ENCODE results near the gene WARS2. TPM values are rescaled to one million over a fixed set of nuclear protein-coding genes. Genes with fewer than 3 reads are reported as not detected.

Gene WARS2
- total RNA-seq, 2 experiments from 2014 or later, result 9.7 to 11.1 TPM

GRCh38 chr1:119005724-119006405, 134.6 kb downstream of the WARS2 start:
- Mint-ChIP-seq H3K36me3 (ENCODE audit: low read depth) (peaks cover 13% of the 10 kb centered on the region), H3K27ac (peak overlapping the region; percentile 21), H3K9me3 (no peaks in the 10 kb centered on the region), H3K27me3 (peaks cover 74% of the 10 kb centered on the region), H3K4me1 (peaks cover 14% of the 10 kb centered on the region), H3K4me3 (no peak overlapping the region)
- ChIA-PET POLR2A (no interaction called here), CTCF (no interaction called here)
- DNase-seq, result no peak

- DNase-seq, result no peak
- peaks cover 16% of the 10 kb centered on the region for H3K36me3 Mint-ChIP-seq (ENCODE audit: low read depth)
- H3K27me3 Mint-ChIP-seq, result peaks cover 78% of the 10 kb centered on the region
- POLR2A ChIA-PET, result no interaction called here
- no peaks in the 10 kb centered on the region for H3K9me3 Mint-ChIP-seq
- H3K4me1 Mint-ChIP-seq, result peaks cover 20% of the 10 kb centered on the region
- H3K4me3 Mint-ChIP-seq, result no peak overlapping the region
- H3K27ac Mint-ChIP-seq, result no peak overlapping the region
- CTCF ChIA-PET, result no interaction called here
These were observed 135.7 kb downstream of the WARS2 start for GRCh38 chr1:119004781-119005180.

- H3K4me3 Mint-ChIP-seq, result no peak overlapping the region
- no peak for DNase-seq
- peaks cover 78% of the 10 kb centered on the region for H3K27me3 Mint-ChIP-seq
- H3K27ac Mint-ChIP-seq, result no peak overlapping the region
- H3K36me3 Mint-ChIP-seq (ENCODE audit: low read depth), result peaks cover 16% of the 10 kb centered on the region
- POLR2A ChIA-PET, result no interaction called here
- CTCF ChIA-PET, result no interaction called here
- H3K4me1 Mint-ChIP-seq, result peaks cover 20% of the 10 kb centered on the region
- H3K9me3 Mint-ChIP-seq, result no peaks in the 10 kb centered on the region
These were observed 136.3 kb downstream of the WARS2 start for GRCh38 chr1:119004129-119004527.

DNA sequence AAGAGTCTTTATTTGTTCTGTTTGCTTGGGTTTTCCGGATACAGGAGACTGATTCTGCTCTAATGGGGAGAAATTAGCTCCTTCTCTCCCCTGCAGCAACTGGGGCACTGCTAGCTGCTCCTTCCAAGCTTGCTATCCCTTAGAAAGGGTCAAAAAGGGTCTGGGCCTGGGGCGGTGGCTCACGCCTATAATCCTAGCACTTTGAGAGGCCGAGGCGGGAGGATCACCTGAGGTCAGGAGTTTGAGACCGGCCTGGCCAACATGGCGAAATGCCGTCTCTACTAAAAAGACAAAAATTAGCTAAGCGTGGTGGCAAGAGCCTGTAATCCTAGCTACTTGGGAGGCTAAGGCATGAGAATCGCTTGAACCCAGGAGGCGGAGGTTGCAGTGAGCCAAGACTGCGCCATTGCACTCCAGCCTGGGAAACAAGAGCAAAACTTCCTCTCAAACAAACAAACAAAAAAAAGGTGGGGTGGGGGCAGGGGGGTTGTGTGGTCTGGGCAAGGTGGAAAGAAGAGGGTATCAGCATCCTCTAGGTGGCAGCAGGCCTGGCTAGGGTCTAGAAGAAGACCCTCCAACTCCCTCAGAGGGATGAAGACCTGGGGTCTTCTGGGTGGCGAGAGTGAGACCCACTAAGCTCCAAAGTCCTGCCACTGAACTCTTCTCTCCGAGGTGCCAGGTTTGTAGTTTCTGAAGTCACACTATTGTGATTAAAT, 136.9 kb downstream of the WARS2 start:
- Mint-ChIP-seq H3K4me1 (peaks cover 18% of the 10 kb centered on the region), H3K27ac (no peak overlapping the region), H3K27me3 (peaks cover 78% of the 10 kb centered on the region), H3K36me3 (ENCODE audit: low read depth) (peaks cover 15% of the 10 kb centered on the region), H3K4me3 (no peak overlapping the region), H3K9me3 (no peaks in the 10 kb centered on the region)
- CTCF ChIA-PET, result no interaction called here
- DNase-seq, result no peak
- POLR2A ChIA-PET, result no interaction called here

DNA sequence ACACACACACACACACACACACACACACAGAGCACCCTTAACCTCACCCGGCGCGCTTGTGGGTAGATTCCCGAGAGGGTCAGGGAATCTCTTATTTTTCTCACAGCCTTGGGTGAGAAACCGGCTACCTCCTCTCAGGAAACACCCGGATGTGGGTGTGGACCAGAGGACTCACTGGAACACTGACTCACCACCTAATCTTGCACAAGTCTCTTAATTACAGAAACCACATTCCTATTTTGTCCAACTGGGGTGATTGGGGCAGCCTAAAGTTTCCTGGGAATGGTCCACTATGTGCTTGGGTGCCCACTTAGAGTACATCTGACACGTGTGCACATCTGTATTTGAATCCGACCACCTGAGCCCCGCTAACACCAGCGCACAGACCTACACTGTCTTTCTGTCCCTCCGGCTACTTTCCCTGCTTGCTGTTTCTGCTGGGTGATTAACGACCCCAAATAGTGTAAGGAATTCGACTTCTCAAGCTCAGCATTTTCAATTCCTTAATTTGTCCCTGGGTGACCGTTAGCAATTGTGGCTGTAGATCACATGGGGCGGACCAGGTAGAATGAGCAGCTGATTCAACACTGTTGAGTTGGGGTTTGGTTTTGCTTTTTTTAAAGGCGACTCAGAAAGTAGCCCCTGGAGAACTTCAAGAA, 138.3 kb downstream of the WARS2 start:
- H3K27ac Mint-ChIP-seq, result no peak overlapping the region
- POLR2A ChIA-PET, result no interaction called here
- DNase-seq, result no peak

GRCh38 chr1:119001181-119002027, 139.0 kb downstream of the WARS2 start:
- Mint-ChIP-seq H3K36me3 (ENCODE audit: low read depth) (peaks cover 12% of the 10 kb centered on the region), H3K9me3 (no peaks in the 10 kb centered on the region), H3K27ac (no peak overlapping the region), H3K4me3 (no peak overlapping the region), H3K27me3 (peaks cover 82% of the 10 kb centered on the region), H3K4me1 (peaks cover 15% of the 10 kb centered on the region)
- ChIA-PET CTCF (no interaction called here), POLR2A (no interaction called here)
- peak; percentile 11 for DNase-seq

More for the DNA sequence above, 138.3 kb downstream of the WARS2 start:
- peaks cover 82% of the 10 kb centered on the region for H3K27me3 Mint-ChIP-seq
- peaks cover 13% of the 10 kb centered on the region for H3K36me3 Mint-ChIP-seq (ENCODE audit: low read depth)
- H3K9me3 Mint-ChIP-seq, result no peaks in the 10 kb centered on the region
- CTCF ChIA-PET, result no interaction called here
- peaks cover 15% of the 10 kb centered on the region for H3K4me1 Mint-ChIP-seq
- H3K4me3 Mint-ChIP-seq, result no peak overlapping the region

GRCh38 chr1:119000371-119001180, 139.9 kb downstream of the WARS2 start:
- H3K27ac Mint-ChIP-seq, result no peak overlapping the region
- H3K4me1 Mint-ChIP-seq, result peaks cover 17% of the 10 kb centered on the region
- no peak for DNase-seq
- H3K27me3 Mint-ChIP-seq, result peaks cover 77% of the 10 kb centered on the region
- POLR2A ChIA-PET, result no interaction called here
- no peak overlapping the region for H3K4me3 Mint-ChIP-seq
- H3K9me3 Mint-ChIP-seq, result no peaks in the 10 kb centered on the region
- H3K36me3 Mint-ChIP-seq (ENCODE audit: low read depth), result peaks cover 7% of the 10 kb centered on the region
- CTCF ChIA-PET, result no interaction called here

DNA sequence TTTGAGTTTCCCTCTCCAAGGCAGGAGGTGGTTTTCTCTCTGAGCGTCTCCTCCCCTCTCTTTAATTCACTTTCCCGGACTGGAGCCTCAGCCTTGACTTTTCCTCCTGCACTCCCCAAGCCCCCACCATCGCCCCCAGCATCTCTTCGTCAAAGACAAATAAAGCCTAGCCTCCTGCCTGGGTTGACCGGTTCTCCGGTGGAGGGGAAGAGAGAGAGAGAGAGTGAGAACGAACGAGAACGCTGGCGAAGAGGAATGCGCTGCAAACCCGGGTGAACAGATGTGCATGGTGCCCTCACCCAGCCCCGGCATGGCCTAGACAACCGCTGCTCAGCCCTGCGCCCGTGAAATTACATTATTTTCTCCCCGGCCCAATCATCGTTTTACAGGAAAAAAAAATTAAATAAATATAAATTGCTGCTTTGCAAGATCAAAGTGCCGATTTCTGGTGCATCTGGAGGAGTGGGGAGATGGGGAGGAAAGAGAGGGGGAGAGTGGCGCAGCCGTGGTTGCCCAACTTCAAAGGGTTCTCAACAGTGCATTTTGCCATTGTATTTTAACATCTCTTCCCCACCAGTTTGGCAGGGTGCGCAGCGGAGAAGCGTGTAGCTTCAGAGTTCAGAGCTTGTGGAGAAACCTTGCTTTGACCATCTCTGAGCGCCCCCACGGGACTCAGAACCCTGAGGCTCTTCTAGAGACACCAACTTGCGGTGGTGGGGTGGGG, 140.9 kb downstream of the WARS2 start:
- CTCF ChIA-PET, result interaction anchor here (0.7 kb wide), 1 partner anchor 19 kb away, joined by 3 read pairs; no protein-coding TSS in a partner anchor
- Mint-ChIP-seq H3K4me1 (peaks cover 17% of the 10 kb centered on the region), H3K27me3 (peaks cover 76% of the 10 kb centered on the region), H3K9me3 (no peaks in the 10 kb centered on the region), H3K4me3 (no peak overlapping the region), H3K27ac (no peak overlapping the region), H3K36me3 (ENCODE audit: low read depth) (peaks cover 7% of the 10 kb centered on the region)
- DNase-seq, result no peak
- POLR2A ChIA-PET, result no interaction called here

DNA sequence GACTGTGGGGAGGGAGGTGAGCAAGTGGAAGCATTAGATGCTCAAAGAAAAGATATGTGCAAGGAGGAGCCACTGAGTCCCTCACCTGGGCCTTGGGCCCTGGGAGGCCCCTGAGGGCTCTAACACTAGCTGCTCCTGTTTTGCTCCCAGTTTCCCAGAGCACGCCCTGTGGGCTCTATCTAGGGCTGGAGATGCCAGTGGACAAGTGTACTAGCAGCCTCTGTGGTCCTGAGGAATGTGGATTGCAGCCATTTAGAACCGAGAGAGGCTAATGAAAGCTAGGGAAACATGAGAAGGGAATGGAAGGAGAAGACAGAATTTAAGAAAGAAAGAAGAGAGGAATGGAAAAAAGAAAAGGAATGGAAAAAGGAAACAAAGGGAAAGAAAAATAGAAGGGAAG, 142.3 kb downstream of the WARS2 start:
- POLR2A ChIA-PET, result no interaction called here
- CTCF ChIA-PET, result no interaction called here
- Mint-ChIP-seq H3K27me3 (peaks cover 76% of the 10 kb centered on the region), H3K27ac (no peak overlapping the region), H3K4me1 (peaks cover 17% of the 10 kb centered on the region), H3K36me3 (ENCODE audit: low read depth) (peaks cover 7% of the 10 kb centered on the region), H3K4me3 (no peak overlapping the region), H3K9me3 (no peaks in the 10 kb centered on the region)
- DNase-seq, result no peak

- ChIA-PET POLR2A (interaction anchor here (0.7 kb wide), 1 partner anchor 11 kb away, joined by 3 read pairs; no protein-coding TSS in a partner anchor), CTCF (no interaction called here)
- Mint-ChIP-seq H3K9me3 (no peaks in the 10 kb centered on the region), H3K27me3 (peaks cover 72% of the 10 kb centered on the region), H3K4me3 (no peak overlapping the region), H3K27ac (no peak overlapping the region), H3K36me3 (ENCODE audit: low read depth) (peaks cover 9% of the 10 kb centered on the region), H3K4me1 (peaks cover 16% of the 10 kb centered on the region)
- DNase-seq, result no peak
These were observed 143.2 kb downstream of the WARS2 start for GRCh38 chr1:118997225-118997624.

GRCh38 chr1:118995312-118996016, 145.0 kb downstream of the WARS2 start:
- H3K27ac Mint-ChIP-seq, result no peak overlapping the region
- no peaks in the 10 kb centered on the region for H3K9me3 Mint-ChIP-seq
- H3K4me1 Mint-ChIP-seq, result peaks cover 9% of the 10 kb centered on the region
- CTCF ChIA-PET, result no interaction called here
- DNase-seq, result no peak
- H3K36me3 Mint-ChIP-seq (ENCODE audit: low read depth), result peaks cover 14% of the 10 kb centered on the region
- POLR2A ChIA-PET, result interaction anchor here (1.1 kb wide), 1 partner anchor 14 kb away, joined by 3 read pairs; no protein-coding TSS in a partner anchor
- H3K27me3 Mint-ChIP-seq, result peaks cover 79% of the 10 kb centered on the region
- H3K4me3 Mint-ChIP-seq, result no peak overlapping the region

Measured in activated CD4-positive, alpha-beta memory T cell treated with anti-CD3 and anti-CD28 coated beads, Interleukin-2, amount 10 ng/mL, durations not matched to agents 7 days and 5 days (primary cell).